Panc1 (cell line): ENCODE measurements around the gene GSG1L.

Experiments
- CTCF ChIP-seq: fragments of 450-650 bp; IDR thresholded peaks from 2 replicates; pipeline ENCODE4 v1.5.1; 2017; ENCODE audit warnings: mild to moderate bottlenecking
- TF ChIP-seq, protein P1 (sequence below), 2 experiments: IDR thresholded peaks; 2 replicates each; pipeline ENCODE4 v1.6.1; 2011 to 2012; ENCODE audit warnings: low read depth in 2 of 2, control low read depth in 1 of 2, low read length in 1 of 2, mild to moderate bottlenecking in 1 of 2, moderate library complexity in 1 of 2; ENCODE audit not compliant: insufficient read depth in 1 of 2

- no peak for TF ChIP-seq CTCF
- TF ChIP-seq, protein P1, sequence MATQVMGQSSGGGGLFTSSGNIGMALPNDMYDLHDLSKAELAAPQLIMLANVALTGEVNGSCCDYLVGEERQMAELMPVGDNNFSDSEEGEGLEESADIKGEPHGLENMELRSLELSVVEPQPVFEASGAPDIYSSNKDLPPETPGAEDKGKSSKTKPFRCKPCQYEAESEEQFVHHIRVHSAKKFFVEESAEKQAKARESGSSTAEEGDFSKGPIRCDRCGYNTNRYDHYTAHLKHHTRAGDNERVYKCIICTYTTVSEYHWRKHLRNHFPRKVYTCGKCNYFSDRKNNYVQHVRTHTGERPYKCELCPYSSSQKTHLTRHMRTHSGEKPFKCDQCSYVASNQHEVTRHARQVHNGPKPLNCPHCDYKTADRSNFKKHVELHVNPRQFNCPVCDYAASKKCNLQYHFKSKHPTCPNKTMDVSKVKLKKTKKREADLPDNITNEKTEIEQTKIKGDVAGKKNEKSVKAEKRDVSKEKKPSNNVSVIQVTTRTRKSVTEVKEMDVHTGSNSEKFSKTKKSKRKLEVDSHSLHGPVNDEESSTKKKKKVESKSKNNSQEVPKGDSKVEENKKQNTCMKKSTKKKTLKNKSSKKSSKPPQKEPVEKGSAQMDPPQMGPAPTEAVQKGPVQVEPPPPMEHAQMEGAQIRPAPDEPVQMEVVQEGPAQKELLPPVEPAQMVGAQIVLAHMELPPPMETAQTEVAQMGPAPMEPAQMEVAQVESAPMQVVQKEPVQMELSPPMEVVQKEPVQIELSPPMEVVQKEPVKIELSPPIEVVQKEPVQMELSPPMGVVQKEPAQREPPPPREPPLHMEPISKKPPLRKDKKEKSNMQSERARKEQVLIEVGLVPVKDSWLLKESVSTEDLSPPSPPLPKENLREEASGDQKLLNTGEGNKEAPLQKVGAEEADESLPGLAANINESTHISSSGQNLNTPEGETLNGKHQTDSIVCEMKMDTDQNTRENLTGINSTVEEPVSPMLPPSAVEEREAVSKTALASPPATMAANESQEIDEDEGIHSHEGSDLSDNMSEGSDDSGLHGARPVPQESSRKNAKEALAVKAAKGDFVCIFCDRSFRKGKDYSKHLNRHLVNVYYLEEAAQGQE (IDR thresholded peaks at IDR 0.05; ENCODE audit: insufficient read depth in 1 of 2, low read depth in 2 of 2, low read length in 1 of 2) = no peak
These were observed 311.8 kb downstream of the GSG1L start for GRCh38 chr16:27751676-27752075.
